Neural progenitor cell (in vitro differentiated cells): ENCODE results near the gene ZXDC.

Source experiments
- CTCF ChIP-seq: fragments of 200-600 bp; sonication (generic); IDR thresholded peaks from 2 replicates; pipeline ENCODE4 v1.5.1; 2017; ENCODE audit warnings: antibody characterized with exemption, mild to moderate bottlenecking
- EZH2 ChIP-seq: fragments of 200-600 bp; sonication (generic); IDR thresholded peaks from 2 replicates; pipeline ENCODE4 v1.6.1; 2017; ENCODE audit warnings: antibody characterized with exemption, mild to moderate bottlenecking, moderate library complexity

GRCh38 chr3:126501736-126502135, 26.0 kb upstream of the ZXDC start:
- no peak for TF ChIP-seq CTCF
- TF ChIP-seq EZH2, result no peak
